Bronchial epithelial cell (primary cell): ENCODE measurements around the gene TOR2A. TPM values are rescaled to one million over a fixed set of nuclear protein-coding genes. Genes with fewer than 3 reads are reported as not detected.

ENCODE experiments used
- DNase-seq: peaks from one replicate; pipeline ENCODE4 v3.0.0-alpha.2; 2010; ENCODE audit warnings: low read depth
- FAIRE-seq: peaks from 2 replicates; lab custom pipeline; 2011; peaks lifted over from hg19 to GRCh38; lab: Jason Lieb, UNC
- H3K27me3 ChIP-seq: 2 replicates; pipeline ENCODE4 v1.5.1; 2011; ENCODE audit warnings: low read length; ENCODE audit not compliant: control insufficient read depth, insufficient read depth
- H3K36me3 ChIP-seq: 2 replicates; pipeline ENCODE4 v1.5.1; 2011; ENCODE audit warnings: low read length; ENCODE audit not compliant: control insufficient read depth, insufficient read depth
- H3K4me3 ChIP-seq: 2 replicates; pipeline ENCODE4 v1.5.1; 2011; ENCODE audit warnings: mild to moderate bottlenecking, low read depth, low read length, control low read depth
- CTCF ChIP-seq: IDR thresholded peaks from 2 replicates; pipeline ENCODE4 v1.5.1; 2011; ENCODE audit warnings: mild to moderate bottlenecking, moderate library complexity, low read length, control low read depth, inconsistent platforms; ENCODE audit not compliant: insufficient read depth, severe bottlenecking
- total RNA-seq: library from RNA; depleted of rRNA; stranded (reverse); fragments of >200 nt; gene quantifications from 2 replicates; pipeline ENCODE4 v1.2.1, GENCODE V29; 2014

Gene TOR2A
- total RNA-seq, 1 donor from 2014 or later: 1.8 TPM

- no peak for DNase-seq
- Histone ChIP-seq H3K36me3 (no peaks in the 10 kb centered on the region), H3K27me3 (peaks cover 25% of the 10 kb centered on the region), H3K4me3 (no peak overlapping the region)
- TF ChIP-seq CTCF: no peak
- FAIRE-seq: no peak
Observed at GRCh38 chr9:127753148-127753547, 18.1 kb upstream of the TOR2A start.

GRCh38 chr9:127751269-127752054, 16.4 kb upstream of the TOR2A start:
- no peaks in the 10 kb centered on the region for H3K36me3 ChIP-seq
- FAIRE-seq: peak; percentile 55
- peaks cover 25% of the 10 kb centered on the region for H3K27me3 ChIP-seq
- H3K4me3 ChIP-seq: no peak overlapping the region
- TF ChIP-seq CTCF: no peak
- peak; percentile 14 for DNase-seq

- no peaks in the 10 kb centered on the region for H3K36me3 ChIP-seq
Observed at GRCh38 chr9:127749090-127749787, 14.1 kb upstream of the TOR2A start.

GRCh38 chr9:127746959-127747569, 12.0 kb upstream of the TOR2A start:
- no peak for FAIRE-seq
- Histone ChIP-seq H3K4me3 (no peak overlapping the region), H3K36me3 (no peaks in the 10 kb centered on the region), H3K27me3 (no peaks in the 10 kb centered on the region)
- no peak for DNase-seq
- TF ChIP-seq CTCF: no peak

More at GRCh38 chr9:127749090-127749787, 14.1 kb upstream of the TOR2A start:
- no peak for DNase-seq
- no peak for TF ChIP-seq CTCF
- Histone ChIP-seq H3K27me3 (peaks cover 13% of the 10 kb centered on the region), H3K4me3 (no peak overlapping the region)
- peak; percentile 82 for FAIRE-seq

- Histone ChIP-seq H3K4me3 (no peak overlapping the region), H3K36me3 (no peaks in the 10 kb centered on the region), H3K27me3 (no peaks in the 10 kb centered on the region)
- no peak for DNase-seq
- no peak for TF ChIP-seq CTCF
- FAIRE-seq: no peak
Observed at GRCh38 chr9:127744398-127745110, 9.5 kb upstream of the TOR2A start.
